Panc1 (cell line): ENCODE measurements around the gene WDR93. TPM values are rescaled to one million over a fixed set of nuclear protein-coding genes. Genes with fewer than 3 reads are reported as not detected.

Experiments used
- ATAC-seq: fragments of 200-7000 bp; cut with Tn5 transposase; 2 replicates; pipeline ENCODE4 v1.9.1; 2020; ENCODE audit warnings: mild to moderate bottlenecking, moderate library complexity
- BruUV-seq: library from RNA; stranded (reverse); fragments of 400-500 nt; replicated peaks from 2 replicates; lab custom pipeline; 2021; lab: Mats Ljungman, UMichigan
- CTCF ChIA-PET: fragments of 300-600 bp; sonication (Branson Sonifier 250); formaldehyde crosslinking; loops from one replicate; lab custom pipeline; 2022; ENCODE audit warnings: antibody characterized with exemption; lab: Charles Lee
- POLR2A ChIA-PET: fragments of 300-600 bp; sonication (Branson Sonifier 250); formaldehyde crosslinking; loops from one replicate; lab custom pipeline; 2022; ENCODE audit warnings: antibody characterized with exemption; lab: Charles Lee
- DNase-seq: peaks from one replicate; pipeline ENCODE4 v3.0.0-alpha.2; 2010; ENCODE audit warnings: low read depth, low spot score
- H3K27ac ChIP-seq: 2 replicates; pipeline ENCODE4 v1.5.1; 2011; ENCODE audit warnings: mild to moderate bottlenecking, low read length, inconsistent platforms
- H3K27me3 ChIP-seq: fragments of 200-500 bp; sonication (Bioruptor generic); 2 replicates; pipeline ENCODE4 v1.6.0; 2014; ENCODE audit warnings: low read length, inconsistent platforms; ENCODE audit not compliant: control insufficient read depth, insufficient read depth
- H3K36me3 ChIP-seq: fragments of 200-500 bp; sonication (Bioruptor generic); 2 replicates; pipeline ENCODE4 v1.5.1; 2014; ENCODE audit warnings: inconsistent platforms, mild to moderate bottlenecking, low read length, moderate library complexity; ENCODE audit not compliant: control insufficient read depth, insufficient read depth
- H3K4me1 ChIP-seq: 2 replicates; pipeline ENCODE4 v1.5.1; 2011; ENCODE audit warnings: inconsistent platforms, mild to moderate bottlenecking, low read length, moderate library complexity; ENCODE audit not compliant: control insufficient read depth, insufficient read depth
- H3K4me3 ChIP-seq, 2 experiments: 2 replicates each; pipeline ENCODE4 v1.5.1; 2011 to 2012; ENCODE audit warnings: low read depth in 2 of 2, low read length in 2 of 2, mild to moderate bottlenecking in 2 of 2, inconsistent platforms in 1 of 2, moderate library complexity in 1 of 2
- H3K9me3 ChIP-seq: fragments of 200-500 bp; sonication (Bioruptor generic); 2 replicates; pipeline ENCODE4 v1.5.1; 2014; ENCODE audit warnings: low read depth, mild to moderate bottlenecking, inconsistent platforms, low read length, moderate library complexity; ENCODE audit not compliant: control insufficient read depth, insufficient read depth
- CTCF ChIP-seq: fragments of 450-650 bp; IDR thresholded peaks from 2 replicates; pipeline ENCODE4 v1.5.1; 2017; ENCODE audit warnings: mild to moderate bottlenecking
- POLR2AphosphoS5 ChIP-seq: IDR thresholded peaks from 2 replicates; pipeline ENCODE4 v1.6.1; 2012; ENCODE audit warnings: mild to moderate bottlenecking, low read depth, low read length, moderate library complexity
- REST ChIP-seq, 2 experiments: IDR thresholded peaks; 2 replicates each; pipeline ENCODE4 v1.6.1; 2011 to 2012; ENCODE audit warnings: low read depth in 2 of 2, control low read depth in 1 of 2, low read length in 1 of 2, mild to moderate bottlenecking in 1 of 2, moderate library complexity in 1 of 2; ENCODE audit not compliant: insufficient read depth in 1 of 2
- SIN3A ChIP-seq: IDR thresholded peaks from 2 replicates; pipeline ENCODE4 v1.6.1; 2012; ENCODE audit warnings: low read depth, mild to moderate bottlenecking, low read length, moderate library complexity, borderline replicate concordance; ENCODE audit not compliant: insufficient read depth
- TCF7L2 ChIP-seq: IDR thresholded peaks from 2 replicates; pipeline ENCODE4 v1.6.1; 2011; ENCODE audit warnings: mild to moderate bottlenecking, low read depth, low read length, inconsistent platforms
- in situ Hi-C: cut with HindIII; loops from 2 replicates; pipeline ENCODE4 v1.10.0; 2016; ENCODE audit warnings: low sequenced_read_pairs, low pct_unique_long_range_greater_than_20kb
- intact Hi-C: fragments of 100-400 bp; cut with micrococcal nuclease; formaldehyde crosslinking; loops from one replicate; pipeline ENCODE4 v1.10.0; 2022; ENCODE audit not compliant: unreplicated experiment
- total RNA-seq: library from RNA; stranded (reverse); gene quantifications from one replicate; pipeline ENCODE4 v1.2.1, GENCODE V29; 2021; ENCODE audit not compliant: unreplicated experiment

The WDR93 gene
- total RNA-seq, 1 experiment from 2014 or later: 0.18 TPM

- Histone ChIP-seq H3K9me3 (no peaks in the 10 kb centered on the region), H3K4me3 (no peak overlapping the region), H3K27me3 (no peaks in the 10 kb centered on the region), H3K36me3 (no peaks in the 10 kb centered on the region), H3K4me1 (peaks cover 8% of the 10 kb centered on the region), H3K27ac (no peak overlapping the region; the same call in 1 of the 2 replicates)
- no peak for ATAC-seq
- TF ChIP-seq POLR2AphosphoS5 (no peak), CTCF (no peak)
- in situ Hi-C loops (no loop called here), intact Hi-C loops (no loop called here)
- BruUV-seq: no TSS peak
- CTCF ChIA-PET: no interaction called here
- POLR2A ChIA-PET: no interaction called here
- no peak for DNase-seq
These were observed 87.3 kb downstream of the WDR93 start for GRCh38 chr15:89777782-89778380.

- H3K4me1 ChIP-seq: peaks cover 16% of the 10 kb centered on the region
- no peak for ATAC-seq
- TF ChIP-seq CTCF (no peak), SIN3A (no peak), POLR2AphosphoS5 (no peak), REST (IDR thresholded peaks at IDR 0.05; ENCODE audit: insufficient read depth in 1 of 2, low read depth in 2 of 2, low read length in 1 of 2) (no peak), TCF7L2 (no peak)
- H3K27ac ChIP-seq: no peak overlapping the region
- in situ Hi-C loops (no loop called here), intact Hi-C loops (no loop called here)
- BruUV-seq: no TSS peak
- no peaks in the 10 kb centered on the region for H3K9me3 ChIP-seq
- ChIA-PET POLR2A (no interaction called here), CTCF (no interaction called here)
- H3K4me3 ChIP-seq: no peak overlapping the region
- DNase-seq: no peak
- H3K36me3 ChIP-seq: no peaks in the 10 kb centered on the region
- H3K27me3 ChIP-seq: no peaks in the 10 kb centered on the region
These were observed 88.2 kb downstream of the WDR93 start for GRCh38 chr15:89778861-89779260.
